Measurements from ENCODE around the gene VOPP1.

Gene VOPP1

DNA sequence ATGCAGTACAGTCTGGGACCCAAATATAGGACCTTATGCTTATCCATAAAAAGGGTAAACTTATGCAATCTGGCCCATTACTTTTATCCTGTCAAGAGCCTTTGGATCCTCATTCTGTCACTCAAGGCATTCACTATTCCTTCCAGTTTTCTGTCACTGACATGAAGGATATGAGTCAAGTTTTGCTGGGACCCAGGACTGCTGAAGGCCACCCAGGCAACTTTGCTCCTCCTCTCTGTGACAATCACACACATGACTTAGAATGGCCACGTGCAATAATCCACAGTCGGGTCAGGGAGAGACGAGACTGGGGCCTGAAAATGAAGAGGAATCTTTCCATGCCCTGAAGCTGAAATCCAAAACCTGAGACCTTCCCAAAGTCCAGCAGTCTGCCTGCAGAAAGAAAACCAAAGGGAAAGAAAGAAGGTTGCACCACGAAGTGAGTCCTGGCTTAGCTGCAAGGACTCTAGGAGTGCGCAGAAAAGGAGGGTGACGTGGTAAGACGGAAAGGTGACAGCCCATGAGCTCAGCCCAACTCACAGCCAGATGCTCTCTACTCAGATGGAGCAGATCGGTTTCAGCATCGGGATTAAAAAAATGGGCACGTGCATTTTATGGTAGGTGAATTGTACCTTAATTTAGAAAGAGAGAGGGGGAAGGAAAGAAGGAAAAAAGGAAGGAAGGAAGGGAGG, 67.2 kb downstream of the VOPP1 start:
- DNase-seq = no peak

DNA sequence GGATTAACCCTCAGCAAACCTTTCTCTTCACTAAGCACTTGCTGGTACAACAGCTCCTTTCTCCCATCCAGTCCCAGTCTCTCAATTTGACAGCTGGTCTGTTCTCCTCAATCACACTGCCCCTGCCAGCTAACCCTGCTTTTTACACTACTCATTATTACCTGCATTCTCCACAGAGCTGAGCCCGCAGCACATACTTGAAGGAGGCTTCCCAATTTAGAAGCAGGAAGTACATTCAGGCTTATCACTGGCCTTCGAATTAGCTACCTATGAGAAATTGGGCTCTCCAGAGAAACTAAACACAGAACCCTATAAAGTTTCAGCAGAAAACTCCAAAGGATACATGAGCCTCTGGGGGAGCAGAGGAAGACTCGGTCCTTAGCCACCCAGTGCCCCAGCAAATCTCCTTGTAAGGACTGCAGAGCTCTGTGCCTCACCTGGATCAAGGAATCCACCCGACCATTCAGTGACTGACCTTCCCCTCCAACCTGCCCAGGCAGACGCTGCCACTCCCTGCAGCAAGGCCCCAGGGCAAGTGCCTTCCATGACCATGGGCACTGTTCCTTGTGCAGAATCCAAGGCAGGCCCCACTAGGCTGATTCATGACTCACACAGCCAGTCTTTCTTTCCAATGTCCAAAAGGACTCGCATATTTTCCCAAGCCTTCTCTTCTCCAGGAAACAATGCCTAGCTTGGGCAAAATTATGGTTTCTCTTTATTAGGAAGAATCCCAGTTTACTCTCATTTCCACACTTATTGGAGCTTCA, 68.0 kb downstream of the VOPP1 start:
- no peak for DNase-seq

DNA sequence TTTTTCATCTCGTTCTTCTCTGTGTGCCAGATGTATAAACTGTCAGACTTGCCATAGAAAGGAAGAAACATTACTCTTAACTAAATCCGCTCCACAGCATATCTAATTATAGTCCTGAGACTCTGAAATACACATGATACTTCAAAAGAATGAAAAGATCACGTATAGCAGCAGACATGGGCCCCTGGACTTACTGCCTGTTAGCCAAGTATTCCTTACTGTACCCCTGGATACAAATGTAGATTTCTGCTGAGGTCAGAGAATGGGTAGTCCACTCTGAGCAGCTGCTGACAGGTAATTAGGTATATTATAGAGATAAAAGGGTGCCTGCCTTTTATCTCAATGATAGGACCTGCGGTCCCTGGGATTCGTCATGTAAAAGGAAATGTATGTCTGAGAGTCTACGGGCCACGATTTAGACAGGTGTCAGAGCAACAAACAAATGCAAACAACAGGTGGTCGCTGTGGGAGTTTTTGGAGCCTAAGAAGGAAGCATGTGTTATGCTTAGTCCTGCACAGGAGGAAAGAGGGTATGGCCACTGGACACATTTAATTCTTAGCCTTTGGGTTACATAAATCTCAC, 69.4 kb downstream of the VOPP1 start:
- DNase-seq = no peak

DNA sequence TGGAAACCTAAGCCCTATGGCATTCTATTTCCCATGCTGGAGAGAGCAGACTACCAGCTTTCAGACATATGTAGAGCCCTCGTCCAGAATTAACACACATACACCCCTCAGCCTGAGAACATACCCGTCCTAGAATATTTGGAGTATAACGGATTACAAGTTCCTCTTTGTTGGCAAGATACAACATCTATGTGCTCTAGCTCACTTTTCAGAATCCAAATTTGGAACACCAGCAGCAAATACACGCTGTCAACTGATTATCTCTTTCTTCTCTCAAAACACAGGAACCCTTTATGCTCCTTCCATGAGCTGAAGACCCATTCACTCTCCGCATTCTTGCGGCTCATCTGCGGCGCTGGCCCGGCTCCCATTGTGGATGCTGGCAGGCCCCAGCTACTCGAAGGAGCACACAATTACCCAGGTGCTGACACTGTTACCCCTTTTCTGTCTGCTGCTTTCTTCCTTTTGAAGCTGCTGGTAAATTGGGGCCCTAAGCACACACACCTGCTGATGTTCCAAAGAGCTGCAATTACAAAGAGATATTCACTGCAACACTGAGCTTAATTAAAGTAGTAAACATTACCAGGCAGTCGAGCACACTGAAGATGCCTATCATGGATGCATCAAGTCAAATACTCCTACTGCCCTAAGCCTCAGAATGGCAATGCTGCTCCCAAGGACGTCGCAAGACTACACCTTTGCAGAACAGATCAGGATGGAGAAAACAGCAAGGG, 70.0 kb downstream of the VOPP1 start:
- DNase-seq = peak; percentile 4

DNA sequence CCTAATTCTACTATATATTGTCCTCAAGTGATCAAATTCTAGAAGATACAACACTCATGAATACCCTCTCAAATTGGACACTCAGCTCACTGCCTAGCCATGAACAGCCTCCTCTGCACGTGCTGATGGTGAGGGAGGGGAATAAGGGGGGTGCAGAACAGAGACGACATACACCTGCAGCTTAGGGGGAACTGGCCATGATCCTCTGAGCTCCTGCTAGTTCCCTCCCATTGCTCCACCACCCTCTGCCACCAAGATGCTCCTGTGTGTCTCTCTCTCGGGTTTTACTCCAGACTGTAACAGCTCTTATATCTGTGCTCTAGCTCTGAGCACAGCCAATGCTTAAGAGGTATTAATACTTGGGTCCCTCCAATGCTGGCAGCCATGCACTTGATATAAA, 70.7 kb downstream of the VOPP1 start:
- DNase-seq = no peak

DNA sequence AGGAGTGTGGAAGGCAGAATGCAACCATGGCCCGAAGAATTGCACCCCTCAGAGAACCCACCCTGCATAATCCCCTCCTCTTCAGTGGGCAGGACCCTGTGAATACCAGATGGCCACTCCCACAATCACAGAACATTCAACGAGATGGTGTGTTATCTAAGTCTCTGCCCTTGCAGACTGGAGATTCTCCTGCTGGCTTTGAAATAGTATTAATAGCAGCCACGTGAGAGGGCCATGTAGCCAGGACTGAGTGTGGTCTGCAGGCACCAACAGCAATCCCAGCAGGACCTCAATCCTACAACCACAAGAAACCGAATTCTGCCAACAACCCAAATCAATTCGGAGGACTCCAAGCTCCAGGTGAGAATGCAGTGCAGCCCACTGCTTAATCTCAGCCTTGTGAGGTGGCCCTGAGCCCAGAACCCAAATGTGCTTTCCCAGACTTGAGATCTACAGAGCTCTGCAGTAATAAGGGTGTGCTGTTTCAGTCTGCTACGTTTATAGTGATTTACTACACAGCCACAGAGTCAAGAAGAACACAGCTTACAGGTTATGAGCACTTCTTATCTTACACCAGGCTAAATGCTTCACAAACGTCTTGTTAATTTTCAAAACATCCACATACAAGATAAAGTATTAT, 72.1 kb downstream of the VOPP1 start:
- DNase-seq = no peak

DNA sequence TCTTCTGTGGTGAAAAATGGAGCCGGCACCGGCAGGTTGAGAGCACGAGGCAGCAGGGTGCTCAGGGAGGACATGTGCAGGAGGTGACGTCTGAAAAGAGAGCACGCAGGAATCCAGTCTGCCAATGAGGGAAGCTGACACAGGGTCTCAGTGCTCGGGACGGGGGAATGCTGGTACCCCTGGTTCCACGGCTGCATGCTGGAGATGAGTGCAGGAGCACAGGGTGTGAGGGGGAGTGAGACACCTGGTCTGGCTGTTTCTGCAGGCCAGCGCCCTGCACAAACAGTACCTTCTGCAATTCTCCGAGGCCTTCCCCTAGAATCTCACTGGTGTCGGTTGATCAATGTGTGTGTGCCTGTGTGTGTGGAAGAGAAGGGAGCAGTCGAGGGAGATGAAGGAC, 72.7 kb downstream of the VOPP1 start:
- DNase-seq = no peak

DNA sequence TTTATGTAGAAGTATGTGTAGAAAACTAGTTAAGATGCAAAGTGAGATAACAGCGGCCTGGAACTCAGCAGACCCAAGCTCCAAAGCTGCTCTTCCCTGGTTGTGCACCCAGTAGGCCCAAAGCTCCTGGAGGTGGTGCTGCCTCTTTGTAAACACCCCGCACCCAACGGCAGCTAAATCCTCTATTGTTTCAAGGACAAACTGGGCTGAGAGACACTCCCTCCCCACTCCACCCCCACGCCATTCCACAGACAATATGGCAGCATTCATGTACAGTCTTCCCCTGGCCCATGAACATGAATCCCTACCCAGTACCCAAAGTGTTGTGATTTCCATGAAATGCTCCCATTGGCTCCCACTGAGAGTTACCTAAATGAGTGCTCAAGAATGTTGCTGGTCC, 73.5 kb downstream of the VOPP1 start:
- DNase-seq = no peak

DNA sequence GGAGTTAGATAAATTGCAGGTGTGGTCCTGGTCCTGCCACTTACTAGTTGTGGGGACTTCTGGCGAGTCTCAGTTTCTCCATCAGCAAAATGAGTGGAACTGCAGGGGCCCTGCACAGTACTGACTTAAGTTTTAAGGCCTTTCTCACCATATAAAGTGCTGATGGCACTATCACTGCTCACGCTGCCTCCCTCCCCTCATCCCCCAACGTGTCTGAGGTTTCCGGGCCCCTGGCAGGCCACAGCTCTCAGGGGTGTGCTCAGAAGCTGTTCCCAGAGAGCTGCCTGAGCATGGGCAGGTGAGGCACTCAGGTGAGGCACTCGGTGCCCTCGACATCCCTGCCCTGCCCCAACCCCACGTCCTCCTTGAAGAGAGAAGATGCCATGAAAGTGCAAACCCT, 74.2 kb downstream of the VOPP1 start:
- no peak for DNase-seq

DNA sequence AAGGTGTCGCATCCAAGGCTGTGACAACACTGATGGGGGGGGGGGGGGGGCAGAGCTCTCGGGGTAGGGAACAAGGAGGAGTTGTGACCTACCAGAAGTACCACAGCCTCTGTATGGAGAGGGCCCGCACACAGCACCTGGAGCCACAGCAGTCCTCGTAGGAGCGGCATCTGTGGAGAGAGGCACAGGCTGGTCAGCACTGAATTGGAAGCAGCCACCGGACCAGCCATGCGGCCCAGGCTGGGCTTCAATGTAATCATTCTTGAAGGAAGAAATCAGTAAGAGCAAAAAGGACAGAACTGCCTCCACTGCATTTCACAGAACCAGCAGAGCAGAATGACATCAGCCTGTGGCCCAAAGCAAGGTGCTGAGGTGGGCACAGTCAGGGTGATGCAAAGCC, 74.8 kb downstream of the VOPP1 start:
- no peak for DNase-seq

DNA sequence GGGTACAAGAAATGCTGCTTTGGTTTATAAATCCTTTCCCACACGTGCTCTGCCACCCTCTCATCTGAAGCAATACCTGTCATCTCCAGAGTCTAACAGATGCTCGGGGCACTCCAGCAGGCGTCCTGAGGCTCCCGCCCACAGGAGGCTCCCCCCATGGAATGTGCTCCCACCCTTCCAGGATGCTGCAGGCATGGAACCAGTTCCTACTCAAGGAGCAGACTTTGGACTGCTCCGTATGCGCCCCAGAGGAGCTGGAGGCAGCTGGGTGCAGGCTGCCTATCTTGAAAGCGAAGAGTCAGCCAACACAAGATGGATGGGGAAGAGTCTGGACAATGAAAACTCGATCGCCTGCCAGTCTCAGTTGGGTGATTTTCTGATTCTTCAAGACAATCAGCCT, 75.4 kb downstream of the VOPP1 start:
- no peak for DNase-seq

DNA sequence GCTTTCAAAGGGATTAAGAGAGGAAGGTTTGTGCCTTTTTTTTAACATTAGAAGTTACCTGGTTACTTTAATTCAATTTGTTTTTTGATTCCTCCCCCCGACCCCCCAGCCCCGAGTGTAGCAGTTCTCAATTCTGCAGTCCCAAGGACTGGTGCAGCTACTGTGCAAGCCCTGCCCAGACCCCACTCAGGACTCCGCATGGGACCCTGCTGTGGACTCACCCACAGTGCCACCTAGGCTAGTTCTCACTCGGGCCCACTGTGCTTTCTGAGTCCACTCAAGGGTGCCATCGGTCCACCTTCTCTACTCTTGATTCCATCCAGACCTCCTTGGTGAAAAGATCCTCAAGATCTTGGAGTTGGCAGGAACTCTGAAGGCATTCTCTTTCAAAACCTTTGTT, 77.4 kb downstream of the VOPP1 start:
- no peak for DNase-seq

DNA sequence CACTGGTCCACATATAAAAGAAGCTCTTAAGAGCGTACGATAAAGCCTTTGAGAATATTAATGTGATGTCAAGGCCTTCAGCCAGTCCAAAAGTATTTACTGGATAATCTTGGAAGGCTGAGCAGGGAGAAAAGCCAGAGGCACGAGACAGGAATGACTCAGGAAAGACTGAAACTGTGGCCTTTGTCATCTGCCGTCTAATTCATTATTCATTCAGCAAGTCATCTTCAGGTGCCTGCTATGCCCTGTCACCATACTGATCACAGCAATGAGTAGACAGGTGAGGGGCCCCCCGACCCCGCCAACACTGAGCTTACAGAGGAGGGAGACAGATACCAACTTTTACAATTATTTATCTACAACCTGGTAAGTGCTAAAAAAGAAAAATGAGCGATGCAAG, 78.9 kb downstream of the VOPP1 start:
- no peak for DNase-seq

DNA sequence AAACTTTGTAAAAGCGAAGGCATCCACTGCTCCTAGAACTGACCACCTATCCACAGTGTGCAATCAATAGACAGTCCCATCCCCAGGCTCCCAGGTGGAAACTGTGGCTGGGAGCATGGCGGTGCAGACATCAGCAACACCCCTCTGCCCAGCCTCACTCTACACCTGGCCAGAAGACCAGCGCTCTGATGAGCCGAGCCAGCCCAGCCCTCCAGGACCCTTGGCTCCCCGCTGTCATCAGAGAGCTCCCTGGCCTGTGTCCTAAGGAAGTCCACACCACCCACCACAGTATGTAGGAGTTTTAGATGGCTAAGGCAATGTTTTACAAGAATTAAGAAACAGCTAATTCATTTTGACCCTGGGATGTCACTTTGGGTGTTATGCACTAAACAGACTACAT, 81.0 kb downstream of the VOPP1 start:
- no peak for DNase-seq

DNA sequence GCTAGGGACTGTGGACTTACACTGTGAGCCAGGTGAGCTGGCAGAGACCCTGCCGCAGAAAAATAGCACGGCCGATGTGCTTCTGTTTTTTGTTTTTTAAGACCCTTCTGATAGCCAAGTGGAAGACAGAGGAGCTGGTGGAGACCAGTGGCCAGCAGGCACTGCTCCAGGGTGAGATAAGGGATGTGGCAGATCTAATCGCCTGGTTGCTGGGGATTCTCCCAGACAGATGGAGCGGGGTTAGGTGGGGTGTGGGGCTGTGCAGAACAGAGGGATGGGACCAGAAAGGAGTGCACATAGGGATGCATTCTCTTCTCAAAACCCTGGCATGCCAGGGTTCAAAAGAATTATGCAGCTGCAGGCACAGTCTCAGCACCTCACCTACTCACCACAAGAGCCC, 82.2 kb downstream of the VOPP1 start:
- DNase-seq = no peak

DNA sequence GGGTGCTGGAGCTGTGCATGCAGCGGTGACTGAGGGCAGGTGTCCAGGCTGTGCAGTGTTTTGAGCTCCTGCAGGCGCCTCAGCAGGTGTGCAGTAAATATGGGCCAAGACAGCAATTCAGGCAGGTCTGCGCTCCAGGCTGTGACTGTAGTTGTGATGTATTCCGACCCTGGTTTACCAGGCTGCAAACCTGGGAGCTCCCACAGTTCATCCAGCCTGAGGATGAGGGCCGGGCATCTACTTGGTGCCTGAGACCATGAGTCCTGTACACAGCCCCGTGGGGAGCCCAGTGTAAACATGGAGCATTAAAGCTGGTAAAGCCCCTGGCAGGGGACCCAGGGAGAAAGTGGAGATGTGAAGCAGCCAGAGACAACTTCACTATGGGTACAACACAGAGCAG, 82.8 kb downstream of the VOPP1 start:
- no peak for DNase-seq

DNA sequence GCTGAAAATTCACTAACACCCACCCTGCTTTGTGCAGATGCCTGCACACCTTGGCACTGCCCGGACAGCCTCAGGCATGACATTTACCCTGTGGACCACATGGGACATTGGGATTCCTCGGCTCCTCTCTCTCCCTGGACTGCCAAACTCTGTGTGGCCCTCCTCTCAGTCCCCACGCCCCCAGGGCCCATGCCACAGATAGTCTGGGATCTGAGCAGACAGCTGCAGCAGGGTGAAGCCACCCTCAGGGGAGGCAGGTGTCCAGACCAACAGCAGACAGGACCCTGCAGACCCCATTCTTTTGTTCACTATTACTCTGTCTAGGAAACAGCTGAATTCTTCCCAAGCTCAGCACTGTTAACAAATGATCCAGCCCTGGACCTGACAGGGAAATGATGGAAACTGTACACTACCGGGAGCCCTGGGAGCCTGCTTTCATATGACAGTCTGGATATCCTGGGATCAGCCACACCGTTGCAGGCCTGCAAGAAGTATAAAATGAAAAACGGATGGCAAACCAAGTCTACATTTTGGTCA, 83.4 kb downstream of the VOPP1 start:
- DNase-seq = no peak

DNA sequence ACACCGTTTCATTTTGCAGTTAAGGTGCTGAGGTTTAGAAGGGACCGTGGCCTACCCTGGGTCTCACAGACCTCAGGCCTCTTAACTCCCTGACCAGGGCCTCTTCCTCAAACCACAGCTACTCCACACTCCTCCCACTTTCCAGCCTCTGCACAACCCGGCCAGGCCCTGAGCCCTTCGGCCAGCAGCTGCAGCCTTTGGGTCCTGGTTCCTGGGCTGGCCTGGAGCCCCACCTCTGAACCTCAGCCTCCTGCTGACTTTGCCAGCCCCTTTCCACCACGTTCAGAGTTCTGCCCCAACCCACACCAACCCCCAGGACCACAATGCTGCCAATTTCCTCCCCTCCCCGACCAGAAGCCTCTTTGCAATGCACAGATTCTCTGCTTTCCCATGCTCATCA, 84.1 kb downstream of the VOPP1 start:
- no peak for DNase-seq

DNA sequence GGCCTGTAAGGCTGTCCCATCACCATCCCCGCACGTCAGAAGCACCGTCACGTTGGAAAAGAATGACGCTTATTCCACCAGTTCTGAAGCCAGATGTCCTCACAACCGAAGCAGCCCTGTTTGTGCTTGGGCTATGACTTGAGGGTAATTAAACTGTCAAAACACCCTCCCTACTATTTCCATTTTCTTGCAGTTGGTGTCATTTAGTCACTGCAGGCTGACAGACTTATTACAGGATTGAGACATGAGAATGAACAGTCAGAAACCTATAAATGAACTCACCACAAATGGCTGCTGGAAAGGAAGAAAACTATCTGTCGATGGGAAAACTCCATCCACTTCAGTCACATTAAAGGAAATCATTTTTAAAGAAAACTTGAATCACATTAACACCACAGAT, 85.3 kb downstream of the VOPP1 start:
- DNase-seq = no peak

DNA sequence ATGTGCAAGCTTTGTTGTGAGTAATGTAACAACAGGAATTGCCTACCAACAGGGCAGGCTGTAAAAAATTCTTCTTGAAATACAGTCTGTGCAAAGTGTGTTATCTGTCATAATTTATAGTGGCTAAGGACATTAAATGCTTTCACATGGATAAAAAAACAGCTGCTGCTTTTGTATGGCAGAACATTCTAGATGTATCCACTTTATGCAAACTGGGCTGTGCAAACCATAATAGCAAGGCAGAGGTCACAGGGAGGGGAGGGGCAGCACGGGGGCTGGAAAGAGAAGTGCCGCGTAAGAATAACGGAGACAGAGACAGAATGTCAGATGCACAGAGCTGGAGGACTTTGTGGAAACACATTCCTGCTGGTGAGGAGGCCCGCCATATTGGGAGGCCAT, 86.1 kb downstream of the VOPP1 start:
- DNase-seq = no peak

DNA sequence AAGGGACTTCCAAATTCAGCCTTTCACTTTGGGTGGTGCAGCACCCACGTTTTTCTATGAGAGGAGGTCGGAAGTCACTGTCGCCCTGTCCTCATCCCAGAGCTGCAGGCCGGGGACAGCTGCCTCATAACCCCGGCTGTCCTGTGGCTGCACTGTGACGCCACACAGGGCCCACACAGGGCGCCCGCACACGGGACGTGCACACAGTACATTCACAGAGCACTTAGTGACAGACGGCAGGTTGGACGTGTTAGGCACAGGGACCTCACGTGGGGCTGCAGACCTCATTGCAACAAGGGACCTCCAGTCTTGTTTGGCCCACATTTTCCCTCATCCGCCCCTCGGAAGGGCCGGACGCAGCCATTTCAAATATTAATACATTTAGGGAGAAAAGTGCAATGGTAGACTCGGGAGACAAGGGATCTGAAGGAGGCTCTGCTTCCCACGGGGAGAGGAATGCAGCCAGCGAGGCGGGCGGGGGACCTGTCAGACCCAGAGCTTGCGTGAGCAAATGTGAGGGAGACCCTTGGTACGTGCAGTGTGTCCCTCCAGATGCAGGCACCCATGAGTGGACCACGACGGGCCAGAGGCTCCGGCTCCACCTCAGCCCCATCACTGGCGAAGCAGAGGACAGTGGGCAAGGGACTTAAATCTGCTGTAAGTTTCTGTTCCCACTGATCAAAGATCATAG, 86.7 kb downstream of the VOPP1 start:
- DNase-seq = no peak

DNA sequence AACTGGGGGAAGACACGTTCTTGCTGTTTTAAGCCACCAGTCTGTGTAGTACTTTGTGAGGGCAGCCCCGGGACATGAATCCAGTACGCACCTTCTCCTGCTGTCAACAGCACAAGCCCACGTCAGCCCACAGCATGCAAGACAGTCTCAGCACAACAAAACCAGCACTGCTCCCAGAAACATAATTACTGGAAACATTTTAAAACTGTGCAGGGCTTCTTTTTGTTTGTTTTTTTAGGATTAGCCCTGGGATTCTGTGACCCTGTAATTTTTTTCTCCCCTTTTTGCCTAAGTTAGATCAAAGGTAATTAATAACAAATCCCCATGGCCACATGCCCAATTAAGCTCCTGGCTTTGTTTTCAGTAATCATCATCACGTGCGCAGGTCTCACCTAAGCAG, 87.5 kb downstream of the VOPP1 start:
- no peak for DNase-seq
